NCI-H446 treated with DMSO at 0.1 percent for 48 hours (cell line): ENCODE data around the gene DNAJC24.
A peak's percentile ranks its signal among the peaks of the same experiment; 100 is the strongest.
"Not testable (repeated sequence)": the region's sequence is repeated elsewhere in the genome, so short reads cannot be mapped to it uniquely, and the experiment has no call there.

ENCODE experiments used
- DNase-seq: peaks from one replicate; lab custom pipeline; 2025; lab: John Stamatoyannopoulos, UW

Gene DNAJC24, protein sequence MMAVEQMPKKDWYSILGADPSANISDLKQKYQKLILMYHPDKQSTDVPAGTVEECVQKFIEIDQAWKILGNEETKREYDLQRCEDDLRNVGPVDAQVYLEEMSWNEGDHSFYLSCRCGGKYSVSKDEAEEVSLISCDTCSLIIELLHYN

DNA sequence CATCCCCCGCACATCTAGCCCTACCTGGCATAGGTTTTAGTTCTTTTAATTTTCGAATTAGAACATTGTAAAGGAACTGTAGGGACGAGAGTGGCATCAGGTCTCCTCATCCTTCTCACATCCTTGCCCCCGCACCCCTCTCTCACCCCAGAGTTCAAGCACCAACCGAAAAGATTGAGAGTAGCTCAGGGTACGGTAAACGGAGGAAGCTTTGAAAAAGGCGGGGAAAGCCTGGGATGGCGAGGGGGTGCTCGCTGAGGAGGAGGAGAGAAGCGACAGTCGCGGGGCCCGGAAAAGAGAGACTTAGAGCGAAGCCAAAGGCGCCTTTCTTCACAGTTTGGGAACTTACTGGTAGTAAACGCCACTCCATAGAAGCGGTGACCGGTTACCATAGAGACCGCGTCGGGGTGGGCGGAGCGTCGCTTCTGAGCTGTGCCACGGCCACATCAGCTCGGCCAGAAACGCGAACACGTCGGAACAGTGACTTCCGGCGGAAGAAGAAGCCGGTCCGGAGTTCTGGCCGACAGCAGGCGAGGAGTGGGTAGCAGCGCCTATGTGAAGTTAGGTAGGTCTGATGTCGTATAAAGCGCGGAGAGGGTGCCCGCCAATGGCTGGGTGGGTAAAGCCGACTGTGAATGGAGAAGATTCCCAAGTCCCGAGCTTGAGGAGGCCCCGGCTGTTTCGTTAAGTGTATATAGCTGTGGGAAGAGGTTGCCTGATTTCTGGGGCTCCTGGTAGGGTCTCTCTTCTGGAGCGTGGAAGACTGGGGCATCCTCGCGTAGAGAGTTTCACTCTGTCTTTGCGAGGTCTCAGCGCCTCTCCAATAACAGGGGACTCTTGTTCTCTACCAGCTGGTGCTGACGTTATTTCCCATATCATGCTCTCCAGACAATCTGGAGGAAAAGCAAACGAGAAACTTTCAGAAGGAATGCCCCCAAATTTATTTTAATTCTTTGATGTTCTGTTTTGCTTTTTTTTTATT lies at the start of gene DNAJC24, which contains the start of gene DCDC1:
TSS of gene DNAJC24 (plus strand) at position 513 of the 982 bp plus-strand sequence. CDS start 889 bp downstream, outside the sequence.
TSS of gene DCDC1 (minus strand) at position 392 of the 982 bp plus-strand sequence. CDS start 41,459 bp downstream, outside the sequence.
- DNase-seq = peak; percentile 91

DNA sequence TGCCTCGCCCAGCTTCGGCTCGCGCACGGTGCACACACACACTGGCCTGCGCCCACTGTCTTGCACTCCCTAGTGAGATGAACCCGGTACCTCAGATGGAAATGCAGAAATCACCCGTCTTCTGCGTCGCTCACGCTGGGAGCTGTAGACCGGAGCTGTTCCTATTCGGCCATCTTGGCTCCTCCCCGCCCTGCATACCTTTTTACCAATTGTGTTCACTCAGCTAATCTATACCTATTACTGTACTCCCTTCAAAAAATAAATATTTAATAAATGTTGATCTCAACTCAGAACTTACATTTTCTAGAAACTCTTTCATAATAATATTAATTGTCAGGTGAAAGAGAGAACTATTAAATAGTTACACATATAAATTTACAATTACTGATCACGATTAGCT lies 48.2 kb upstream of the DNAJC24 start:
- DNase-seq = not testable (repeated sequence)

DNA sequence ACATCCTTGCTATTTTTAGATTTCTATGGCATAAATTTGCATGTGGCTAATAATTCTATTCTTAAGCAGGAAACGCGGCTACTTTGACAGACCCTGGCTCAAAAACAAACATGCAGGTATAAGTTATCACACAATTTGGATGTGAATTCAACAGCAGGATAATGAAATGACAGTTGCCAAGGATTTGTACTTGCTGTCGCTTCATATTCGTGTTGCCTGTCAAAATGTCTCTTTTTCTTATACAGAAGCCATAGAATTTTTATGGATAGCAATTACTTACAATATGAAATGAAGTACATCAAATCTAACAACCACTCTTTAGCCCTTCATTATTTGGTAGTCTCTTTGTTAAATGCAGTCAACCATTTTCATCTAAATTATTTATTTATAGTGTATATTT lies 46.5 kb upstream of the DNAJC24 start:
- DNase-seq = no peak

DNA sequence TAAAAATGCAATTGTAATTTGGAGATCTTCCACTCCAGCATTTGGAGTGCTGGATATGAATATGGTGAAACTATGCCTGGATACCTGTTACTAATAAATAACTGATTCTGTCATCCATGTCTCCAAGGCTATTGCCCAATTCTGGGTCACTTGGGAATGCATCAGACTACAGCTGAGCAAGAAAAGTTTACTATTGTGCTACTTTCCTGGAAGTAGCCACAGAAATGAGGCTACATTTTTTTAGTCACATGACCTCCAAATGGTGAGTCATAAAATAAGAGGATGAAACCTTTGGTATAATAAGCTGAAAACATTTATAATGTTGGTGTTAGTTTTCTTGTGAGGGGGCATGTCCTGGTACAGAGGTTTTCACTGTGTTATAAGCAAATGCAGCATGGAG lies 44.5 kb upstream of the DNAJC24 start:
- DNase-seq = no peak

DNA sequence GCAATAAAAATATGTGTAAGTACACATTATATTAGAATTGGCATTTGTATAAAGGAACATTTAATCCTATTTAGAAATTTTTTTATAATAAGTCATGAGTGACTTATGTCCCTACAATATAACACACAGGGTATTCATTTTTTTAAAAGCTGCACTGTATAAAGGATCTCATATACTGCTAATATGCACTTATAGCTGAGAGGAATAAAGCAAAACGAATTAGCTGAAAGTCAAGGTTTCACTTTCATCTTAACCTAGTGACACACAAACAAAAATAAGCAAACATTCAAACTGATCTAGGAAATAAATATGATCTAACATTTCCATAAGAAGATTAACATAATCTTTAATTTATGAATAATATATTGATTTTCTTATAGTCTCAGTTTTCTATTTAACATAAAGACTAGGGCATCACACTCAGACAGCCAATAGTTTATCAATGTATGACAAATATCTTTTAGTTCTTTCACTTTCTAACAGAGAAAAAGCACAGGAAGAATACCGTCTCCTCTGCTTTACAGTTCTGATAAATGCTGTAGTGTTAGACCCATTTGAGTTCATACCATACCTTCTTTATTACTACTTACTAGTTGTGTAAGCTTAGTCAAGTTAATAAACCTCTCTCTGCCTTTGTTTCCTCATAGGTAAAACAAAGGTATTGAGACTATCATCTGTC lies 43.1 kb upstream of the DNAJC24 start:
- no peak for DNase-seq

DNA sequence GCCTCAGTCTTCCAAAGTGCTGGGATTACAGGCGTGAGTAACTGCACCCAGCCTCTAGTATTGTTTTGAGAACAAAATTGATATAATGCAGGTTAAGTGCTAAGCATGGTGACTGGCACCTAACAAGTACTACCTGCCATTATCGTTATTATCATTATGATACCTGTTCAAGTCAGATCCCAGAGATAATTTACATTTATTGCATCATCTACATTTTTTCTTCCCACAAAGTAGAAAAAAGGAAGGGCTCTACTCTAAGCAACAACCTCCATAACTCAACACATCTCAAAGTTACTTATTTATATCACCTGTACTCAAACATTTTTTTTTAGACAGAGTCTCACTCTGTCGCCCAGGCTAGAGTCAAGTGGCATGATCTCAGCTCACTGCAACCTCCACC lies 42.2 kb upstream of the DNAJC24 start:
- no peak for DNase-seq

DNA sequence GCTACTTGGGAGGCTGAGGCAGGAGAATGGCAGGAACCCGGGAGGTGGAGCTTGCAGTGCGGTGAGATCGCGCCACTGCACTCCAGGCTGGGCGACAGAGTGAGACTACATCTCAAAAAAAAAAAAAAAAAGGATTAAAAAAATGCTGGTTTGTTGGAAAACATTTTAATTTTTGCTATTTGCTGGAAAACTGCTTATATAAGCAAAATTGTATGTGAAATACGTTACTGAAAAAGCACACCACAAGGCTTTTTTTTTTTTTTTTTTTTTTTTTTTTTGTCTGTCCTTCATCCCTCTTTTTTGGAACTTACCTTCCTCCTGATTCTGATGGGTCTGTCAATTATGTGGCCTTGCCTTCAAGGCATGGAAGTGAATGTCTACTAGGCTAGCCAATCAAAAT lies 41.0 kb upstream of the DNAJC24 start:
- no peak for DNase-seq

DNA sequence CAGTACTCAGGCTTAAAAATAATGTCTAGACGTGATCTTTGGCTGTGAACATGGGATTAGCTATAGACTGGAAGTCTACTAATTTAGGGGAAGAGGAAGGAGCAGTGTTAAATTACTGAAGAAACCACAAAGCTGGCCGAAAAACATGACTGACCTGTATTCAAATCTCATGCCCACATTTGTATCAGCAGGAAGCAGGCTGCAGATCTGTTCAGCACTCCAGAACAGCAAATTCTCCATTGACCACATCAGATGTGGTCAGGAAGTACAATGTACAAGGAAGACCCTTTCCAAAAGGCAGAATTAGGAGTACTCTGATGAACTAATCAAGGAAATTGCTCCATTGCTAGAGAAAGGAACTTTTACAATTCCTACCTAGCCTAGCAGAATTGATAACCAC lies 31.9 kb upstream of the DNAJC24 start:
- DNase-seq = no peak

DNA sequence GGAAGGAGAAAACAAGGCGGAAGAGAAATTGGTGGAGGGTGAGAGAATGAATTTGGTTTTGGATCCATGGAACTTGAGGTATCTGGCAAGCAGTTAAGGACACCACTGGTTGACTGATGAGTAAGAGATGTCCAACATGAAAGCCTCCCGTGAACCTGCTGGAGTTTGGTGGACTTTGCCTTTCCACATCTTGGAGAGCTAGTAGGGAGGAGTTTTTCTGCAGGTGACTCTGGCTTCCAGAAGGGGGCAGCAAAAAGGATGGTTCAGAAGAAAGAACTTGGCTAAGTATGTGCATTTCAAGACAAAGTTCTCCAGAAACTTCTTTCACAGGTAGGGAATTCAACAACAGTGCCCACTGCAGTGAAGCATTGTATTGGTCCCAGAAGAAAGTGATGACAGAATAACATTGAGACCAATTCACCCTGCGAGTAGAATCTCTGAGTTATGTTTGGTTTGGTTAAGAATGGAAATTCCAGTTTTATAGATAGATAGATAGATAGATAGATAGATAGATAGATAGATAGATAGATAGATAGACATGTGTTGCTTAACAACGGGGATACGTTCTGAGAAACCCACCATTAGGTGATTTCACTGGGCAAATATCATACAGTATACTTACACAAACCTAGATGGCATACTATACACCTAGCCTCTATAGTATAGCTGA lies 28.6 kb upstream of the DNAJC24 start:
- DNase-seq = no peak

DNA sequence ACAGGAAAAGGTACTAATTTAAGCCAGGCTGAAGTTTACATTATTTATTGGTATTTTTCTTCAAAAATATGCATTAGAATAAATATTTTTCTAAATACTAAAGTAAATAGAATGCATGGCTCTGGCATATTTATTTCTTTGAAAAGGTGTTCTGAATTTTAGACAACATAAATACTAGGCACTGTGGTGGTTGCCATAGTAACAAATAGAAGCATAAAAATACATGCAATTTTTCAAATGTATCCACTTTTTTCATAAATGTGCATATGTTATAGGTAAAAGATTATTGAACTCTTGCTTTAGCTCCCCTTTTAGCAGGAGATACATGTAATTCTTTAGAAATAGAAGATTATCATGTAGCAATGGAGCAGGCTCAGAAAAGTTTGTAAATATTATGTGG lies 18.5 kb upstream of the DNAJC24 start:
- DNase-seq = no peak

DNA sequence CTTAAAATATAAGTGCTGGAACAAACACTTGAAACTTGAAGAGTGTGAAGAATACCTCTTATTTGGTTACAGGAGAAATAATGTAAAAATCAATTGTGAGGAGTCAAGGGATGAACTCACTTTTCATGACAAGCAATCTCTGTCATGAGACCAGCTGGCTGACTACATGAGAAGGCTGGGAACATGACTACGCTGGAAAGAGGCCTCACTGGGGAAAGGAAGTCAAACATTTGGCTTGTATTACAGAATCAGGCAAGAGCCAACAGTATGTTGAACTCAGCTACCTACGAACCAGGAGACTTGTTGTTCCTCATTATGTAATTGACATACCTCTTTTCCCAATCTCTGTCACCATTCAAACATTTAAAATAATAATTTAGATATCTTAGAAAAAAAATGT lies 14.5 kb upstream of the DNAJC24 start:
- peak; percentile 19 for DNase-seq

DNA sequence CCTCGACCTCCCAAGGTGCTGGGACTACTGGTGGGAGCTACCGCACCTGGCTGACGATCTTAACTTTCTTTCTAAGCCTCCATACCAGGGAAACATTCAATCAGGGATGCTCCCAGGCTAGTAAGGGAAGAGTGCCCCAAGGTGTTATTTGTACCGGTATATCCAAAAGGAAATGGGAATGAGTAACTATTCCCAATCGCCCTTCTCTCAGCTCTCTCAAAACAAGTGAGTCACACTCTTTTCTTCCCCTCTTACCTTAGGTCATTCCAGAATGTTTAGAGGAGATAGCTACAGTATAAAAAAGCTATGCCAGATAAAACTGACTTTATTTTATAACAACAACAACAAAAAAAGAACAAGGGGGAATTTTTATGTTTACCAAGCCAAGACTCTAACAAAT lies 13.8 kb upstream of the DNAJC24 start:
- no peak for DNase-seq

DNA sequence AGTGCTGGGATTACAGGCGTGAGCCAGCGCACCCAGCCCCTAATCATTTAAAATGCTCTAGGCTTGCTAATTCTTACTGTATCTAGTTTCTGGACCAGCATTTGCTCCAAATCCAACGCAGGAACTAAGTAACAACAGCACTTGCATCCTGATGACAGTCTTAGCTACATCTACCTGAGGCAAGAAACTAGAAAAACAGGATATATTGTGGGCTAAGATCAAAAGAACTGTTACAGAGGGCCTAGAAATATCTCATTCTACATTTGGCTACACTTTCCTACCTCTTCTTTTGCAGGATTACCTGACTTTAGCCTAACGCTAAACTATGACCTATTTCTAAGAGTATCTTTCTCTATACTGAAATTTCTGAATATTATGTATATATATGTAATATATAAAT lies 7.9 kb upstream of the DNAJC24 start:
- no peak for DNase-seq

DNA sequence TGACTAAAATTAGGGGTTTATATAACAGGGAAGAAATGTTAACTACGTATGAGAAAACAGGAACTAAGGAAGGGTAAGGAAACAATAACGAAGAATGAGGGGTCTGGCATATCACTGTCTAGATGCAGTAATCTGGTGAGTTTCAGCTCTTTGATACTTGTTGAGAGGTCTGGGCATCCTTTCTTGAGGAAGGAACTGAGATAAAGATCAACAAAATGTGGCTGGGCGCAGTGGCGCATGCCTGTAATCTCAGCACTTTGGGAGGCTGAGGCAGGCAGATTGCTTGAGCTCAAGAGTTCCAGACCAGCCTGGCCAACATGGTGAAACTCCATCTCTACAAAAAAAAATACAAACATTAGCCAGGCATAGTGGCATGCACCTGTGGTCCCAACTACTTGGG lies 2.9 kb upstream of the DNAJC24 start:
- DNase-seq = no peak

DNA sequence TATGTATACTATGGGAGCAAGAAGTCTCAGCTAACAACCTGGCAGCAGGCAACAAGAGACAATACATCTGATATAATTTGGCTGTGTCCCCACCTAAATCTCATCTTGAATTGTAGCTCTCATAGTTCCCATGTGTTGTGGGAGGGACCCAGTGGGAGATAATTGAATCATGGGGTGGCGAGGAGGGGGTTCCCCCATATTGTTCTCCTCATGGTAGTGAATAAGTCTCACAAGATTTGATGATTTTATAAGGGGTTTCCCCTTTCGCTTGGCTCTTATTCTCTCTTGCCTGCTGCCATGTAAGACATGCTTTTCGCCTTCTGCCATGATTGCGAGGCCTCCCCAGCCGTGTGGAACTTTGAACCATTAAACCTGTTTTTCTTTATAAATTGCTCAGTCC lies 6.2 kb downstream of the DNAJC24 start:
- no peak for DNase-seq

DNA sequence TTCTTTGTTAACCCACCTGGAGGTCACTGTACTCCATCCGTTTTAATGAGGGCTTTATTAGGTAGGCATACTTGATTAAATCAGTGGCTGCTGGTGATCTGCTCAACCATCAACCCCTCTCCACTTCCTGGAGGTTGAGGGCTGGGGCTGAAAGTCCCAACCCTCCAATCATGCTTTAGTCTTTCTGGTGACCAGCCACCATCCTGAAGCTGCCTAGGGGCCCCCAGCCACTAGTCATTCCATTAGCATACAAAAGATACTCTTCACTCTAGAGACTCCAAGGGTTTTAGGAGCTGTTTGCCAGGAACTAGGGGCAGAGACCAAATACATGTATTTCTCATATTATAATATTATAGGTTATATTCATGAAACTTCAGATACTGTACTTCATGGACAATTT lies 13.5 kb downstream of the DNAJC24 start:
- no peak for DNase-seq

DNA sequence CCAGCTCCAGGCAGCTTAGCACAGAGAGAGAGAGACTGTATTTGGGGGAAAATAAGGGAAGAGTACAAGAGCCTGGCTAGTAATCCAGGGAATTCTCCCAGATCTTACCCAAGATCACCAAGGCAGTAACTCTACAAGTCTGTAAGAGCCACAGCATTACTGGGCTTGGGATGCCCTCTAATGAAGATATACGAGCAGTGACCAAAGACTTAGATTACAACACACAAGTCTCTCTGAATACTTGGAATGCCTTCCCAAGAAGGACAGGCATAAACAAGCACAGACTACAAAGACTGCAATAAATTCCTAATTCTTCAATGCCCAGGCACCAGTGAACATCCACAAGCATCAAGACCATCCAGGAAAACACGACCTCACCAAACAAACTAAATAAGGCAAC lies 17.7 kb downstream of the DNAJC24 start:
- DNase-seq = no peak

DNA sequence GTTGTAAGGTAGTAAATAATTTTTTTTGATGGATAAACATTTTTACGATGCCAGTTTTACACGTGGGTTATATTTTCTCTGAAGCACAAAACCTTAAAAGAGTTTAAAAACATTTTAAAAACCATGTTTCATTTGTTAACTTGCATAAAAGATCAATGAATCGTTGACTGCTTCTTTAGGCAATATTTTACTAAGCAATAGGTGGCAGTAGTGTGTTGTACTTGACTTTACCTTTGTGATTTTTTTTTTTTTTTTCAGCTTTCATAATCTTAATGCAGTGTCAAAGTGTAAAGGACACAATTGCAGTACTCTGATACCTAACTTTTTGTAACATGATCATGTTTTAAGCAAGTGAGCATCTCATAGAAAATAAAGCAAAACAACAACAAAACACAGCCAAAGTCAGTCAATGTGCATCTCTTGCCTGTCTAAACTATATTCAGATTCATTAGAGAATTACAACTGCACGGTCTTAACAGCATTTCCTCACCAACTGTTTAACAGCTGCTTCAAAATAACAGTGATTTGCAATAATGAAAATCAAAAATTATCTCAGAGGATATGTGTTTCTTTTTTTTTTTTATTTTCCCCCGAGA lies 27.7 kb downstream of the DNAJC24 start:
- DNase-seq = peak; percentile 46

DNA sequence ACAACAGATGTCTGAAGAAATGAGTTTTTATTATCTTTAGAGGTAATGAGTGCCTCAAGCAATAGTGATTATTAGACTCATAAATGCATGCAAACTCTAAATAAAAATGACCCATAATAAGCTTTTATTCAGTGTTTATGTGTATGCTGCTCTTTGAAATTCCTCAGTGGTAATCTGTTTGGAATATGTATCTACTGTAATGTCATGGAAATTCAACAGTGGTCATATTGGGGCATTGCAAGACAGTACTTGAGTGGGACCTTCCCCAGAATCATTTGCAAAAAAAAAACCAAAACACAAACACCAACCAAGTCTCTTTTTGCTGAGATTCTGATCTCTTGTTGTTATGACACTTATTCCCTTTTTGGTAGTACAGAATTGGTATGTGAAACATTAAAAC lies 35.0 kb downstream of the DNAJC24 start:
- no peak for DNase-seq

DNA sequence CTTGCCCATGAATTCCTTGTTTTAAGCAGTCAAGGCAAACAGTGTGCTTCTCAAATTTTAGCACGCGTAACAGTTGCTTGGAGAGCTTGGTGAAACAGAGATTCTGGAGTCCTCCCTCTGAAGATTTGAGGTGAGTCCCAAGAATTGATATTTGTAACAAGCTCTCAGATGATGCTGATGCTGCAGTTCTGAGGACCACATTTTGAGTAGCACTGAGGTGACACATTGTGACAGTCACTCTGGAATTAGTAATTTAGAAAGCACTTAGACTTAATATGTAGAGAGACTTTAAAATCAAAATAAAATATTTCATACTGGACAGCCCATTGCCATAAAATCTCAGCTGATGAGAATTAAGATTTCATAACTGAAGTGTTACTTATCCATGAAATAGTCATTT lies 38.5 kb downstream of the DNAJC24 start:
- no peak for DNase-seq

DNA sequence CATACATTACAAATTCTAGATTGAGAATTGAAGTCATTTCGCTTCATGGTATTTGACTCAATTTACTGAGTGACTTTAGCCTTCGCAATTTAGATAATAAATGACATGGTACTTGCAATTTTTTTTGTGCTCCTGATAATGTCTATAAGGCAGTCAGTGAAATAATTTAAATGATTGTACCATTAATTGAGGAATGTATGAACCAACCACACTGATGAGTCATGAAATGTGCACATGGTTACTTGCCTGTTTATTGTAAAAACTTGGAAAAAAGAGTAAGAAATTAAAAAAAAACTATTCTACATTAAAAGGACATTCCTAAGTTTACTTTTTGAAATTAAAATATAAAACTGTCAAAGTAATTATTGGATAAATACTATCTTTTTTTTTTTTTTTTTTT lies 43.3 kb downstream of the DNAJC24 start:
- no peak for DNase-seq

DNA sequence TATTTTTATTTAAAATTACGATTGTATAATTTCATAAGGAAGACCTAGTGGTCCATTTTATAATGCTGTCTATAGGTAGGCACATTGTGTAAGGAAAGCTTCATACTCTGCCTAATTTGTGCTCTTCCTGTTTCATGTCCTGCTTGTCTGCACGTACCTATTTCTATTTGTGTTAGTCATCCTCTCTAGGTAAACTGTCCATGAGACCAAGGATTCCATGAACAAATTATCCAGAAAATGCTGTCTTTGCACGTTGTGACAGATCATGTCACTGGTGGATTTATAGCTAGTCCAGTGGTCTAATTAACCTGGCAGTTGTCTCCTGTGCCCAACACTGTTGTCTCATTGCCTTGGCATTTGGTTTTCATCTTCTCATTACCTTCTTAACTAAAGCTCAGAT lies 44.7 kb downstream of the DNAJC24 start:
- DNase-seq = no peak
